NCI-H1930 (cell line): Measurements from ENCODE around the gene ASMT.
"Not testable (repeated sequence)": the region's sequence is repeated elsewhere in the genome, so short reads cannot be mapped to it uniquely, and the experiment has no call there.

ENCODE experiments used
- DNase-seq, 2 experiments: peaks; one replicate each; lab custom pipeline; 2025; lab: John Stamatoyannopoulos, UW

ASMT gene

GRCh38 chrX:1652011-1652811 lies 37.4 kb downstream of the ASMT start:
- DNase-seq = not testable (repeated sequence)

- DNase-seq = no peak
Measured at GRCh38 chrX:1656379-1656778, 41.5 kb downstream of the ASMT start.

- DNase-seq = peak; percentile 3 to 7
Measured at GRCh38 chrX:1657367-1658070, 42.7 kb downstream of the ASMT start.

GRCh38 chrX:1658071-1658491 lies 43.2 kb downstream of the ASMT start:
- no peak for DNase-seq

GRCh38 chrX:1659664-1660461 lies 45.0 kb downstream of the ASMT start:
- DNase-seq = no peak

GRCh38 chrX:1661048-1661921 lies 46.4 kb downstream of the ASMT start:
- no peak for DNase-seq

GRCh38 chrX:1661922-1662221 lies 47.0 kb downstream of the ASMT start:
- no peak for DNase-seq

GRCh38 chrX:1667566-1667965 lies 52.7 kb downstream of the ASMT start:
- no peak for DNase-seq

GRCh38 chrX:1673337-1673736 lies 58.5 kb downstream of the ASMT start:
- DNase-seq = no peak

GRCh38 chrX:1676866-1677265 lies 62.0 kb downstream of the ASMT start:
- DNase-seq = no peak

- no peak for DNase-seq
Measured at GRCh38 chrX:1679238-1679637, 64.4 kb downstream of the ASMT start.

GRCh38 chrX:1681439-1681838 lies 66.6 kb downstream of the ASMT start:
- no peak for DNase-seq

GRCh38 chrX:1681856-1682255 lies 67.0 kb downstream of the ASMT start:
- not testable (repeated sequence) for DNase-seq

- not testable (repeated sequence) for DNase-seq
Measured at GRCh38 chrX:1682501-1682900, 67.6 kb downstream of the ASMT start.

GRCh38 chrX:1684883-1685282 lies 70.0 kb downstream of the ASMT start:
- not testable (repeated sequence) for DNase-seq

- not testable (repeated sequence) for DNase-seq
Measured at GRCh38 chrX:1685444-1685880, 70.6 kb downstream of the ASMT start.

GRCh38 chrX:1686642-1687041 lies 71.8 kb downstream of the ASMT start:
- DNase-seq = no peak
